Choroid plexus epithelial cell (primary cell): ENCODE measurements around the gene BSCL2.

Experiments used
- DNase-seq: peaks from one replicate; pipeline ENCODE4 v3.0.0-alpha.2; 2010; ENCODE audit warnings: low read depth
- H3K4me3 ChIP-seq: 2 replicates; pipeline ENCODE4 v1.5.1; 2011; ENCODE audit warnings: low read depth, mild to moderate bottlenecking, control low read depth, low read length, moderate library complexity
- CTCF ChIP-seq: conservative IDR thresholded peaks from 2 replicates; pipeline ENCODE4 v1.5.1; 2011; ENCODE audit warnings: low read depth, mild to moderate bottlenecking, control low read depth, inconsistent platforms, low read length, moderate library complexity

Gene BSCL2

GRCh38 chr11:62726915-62727164, 19.6 kb upstream of the BSCL2 start:
- no peak for DNase-seq
- TF ChIP-seq CTCF, result no peak
- peak overlapping the region; percentile 80 for H3K4me3 ChIP-seq

- no peak for TF ChIP-seq CTCF
- H3K4me3 ChIP-seq, result peak overlapping the region; percentile 80
- no peak for DNase-seq
Measured at GRCh38 chr11:62726156-62726914, 19.1 kb upstream of the BSCL2 start.

GRCh38 chr11:62725646-62726045, 18.4 kb upstream of the BSCL2 start:
- H3K4me3 ChIP-seq, result peak overlapping the region; percentile 80
- DNase-seq, result no peak
- TF ChIP-seq CTCF, result no peak

GRCh38 chr11:62724171-62724570, 16.9 kb upstream of the BSCL2 start:
- TF ChIP-seq CTCF, result no peak
- peak overlapping the region; percentile 80 for H3K4me3 ChIP-seq
- no peak for DNase-seq

GRCh38 chr11:62721994-62722393, 14.8 kb upstream of the BSCL2 start:
- TF ChIP-seq CTCF, result peak; percentile 52
- peak; percentile 84 for DNase-seq
- H3K4me3 ChIP-seq, result no peak overlapping the region

- no peak overlapping the region for H3K4me3 ChIP-seq
- no peak for TF ChIP-seq CTCF
- no peak for DNase-seq
Measured at GRCh38 chr11:62719302-62719978, 12.2 kb upstream of the BSCL2 start.

- DNase-seq, result no peak
- TF ChIP-seq CTCF, result no peak
- no peak overlapping the region for H3K4me3 ChIP-seq
Measured at GRCh38 chr11:62716816-62717215, 9.6 kb upstream of the BSCL2 start.
